CD1c-positive myeloid dendritic cell (primary cell): Measurements from ENCODE around the gene ITGB1BP1.

Experiments
- DNase-seq: peaks from one replicate; pipeline ENCODE4 v3.0.0-alpha.2; 2016; ENCODE audit errors: extremely low spot score

ITGB1BP1 gene

GRCh38 chr2:9424447-9425164 is 1.3 kb upstream of the ITGB1BP1 start:
- no peak for DNase-seq

- DNase-seq: peak; percentile 7
Measured at GRCh38 chr2:9423922-9424272, 569 bp upstream of the ITGB1BP1 start.

GRCh38 chr2:9422321-9423099 is 818 bp downstream of the ITGB1BP1 start:
- peak; percentile 32 for DNase-seq

GRCh38 chr2:9420495-9420894 is 2.8 kb downstream of the ITGB1BP1 start:
- DNase-seq: no peak

- no peak for DNase-seq
Measured at GRCh38 chr2:9419541-9419940, 3.8 kb downstream of the ITGB1BP1 start.

- DNase-seq: no peak
Measured at GRCh38 chr2:9418746-9419145, 4.6 kb downstream of the ITGB1BP1 start.

- no peak for DNase-seq
Measured at GRCh38 chr2:9417725-9418124, 5.6 kb downstream of the ITGB1BP1 start.

- no peak for DNase-seq
Measured at GRCh38 chr2:9416962-9417316, 6.4 kb downstream of the ITGB1BP1 start.

- no peak for DNase-seq
Measured at GRCh38 chr2:9416267-9416961, 6.9 kb downstream of the ITGB1BP1 start.

GRCh38 chr2:9415516-9416169 is 7.7 kb downstream of the ITGB1BP1 start:
- DNase-seq: peak; percentile 58

GRCh38 chr2:9412781-9413180 is 10.5 kb downstream of the ITGB1BP1 start:
- no peak for DNase-seq

GRCh38 chr2:9410108-9410507 is 13.2 kb downstream of the ITGB1BP1 start:
- no peak for DNase-seq

- DNase-seq: no peak
Measured at GRCh38 chr2:9408641-9409151, 14.6 kb downstream of the ITGB1BP1 start.

- no peak for DNase-seq
Measured at GRCh38 chr2:9407363-9407811, 15.9 kb downstream of the ITGB1BP1 start.

GRCh38 chr2:9406529-9407362 is 16.6 kb downstream of the ITGB1BP1 start:
- no peak for DNase-seq

GRCh38 chr2:9405636-9406035 is 17.7 kb downstream of the ITGB1BP1 start:
- no peak for DNase-seq

- DNase-seq: no peak
Measured at GRCh38 chr2:9404451-9404850, 18.9 kb downstream of the ITGB1BP1 start.

- no peak for DNase-seq
Measured at GRCh38 chr2:9403924-9404323, 19.4 kb downstream of the ITGB1BP1 start.

GRCh38 chr2:9401646-9402371 is 21.5 kb downstream of the ITGB1BP1 start:
- DNase-seq: no peak

GRCh38 chr2:9401059-9401547 is 22.2 kb downstream of the ITGB1BP1 start:
- DNase-seq: no peak
